Activated CD8-positive, alpha-beta T cell treated with anti-CD3 and anti-CD28 coated beads for 36 hours (primary cell): Measurements from ENCODE around the gene TXLNA. TPM values are rescaled to one million over a fixed set of nuclear protein-coding genes. Genes with fewer than 3 reads are reported as not detected.

Experiments
- ATAC-seq: fragments of 200-7000 bp; cut with Tn5 transposase; one replicate; pipeline ENCODE4 v1.10.0; 2021; ENCODE audit warnings: mild to moderate bottlenecking, moderate library complexity
- CTCF ChIA-PET: fragments of 350-600 bp; sonication (Branson Sonifier 250); formaldehyde crosslinking; loops from one replicate; lab custom pipeline; 2021; ENCODE audit warnings: antibody characterized with exemption; lab: Charles Lee
- POLR2A ChIA-PET: fragments of 350-600 bp; sonication (Branson Sonifier 250); formaldehyde crosslinking; loops from one replicate; lab custom pipeline; 2021; ENCODE audit warnings: antibody characterized with exemption; lab: Charles Lee
- DNase-seq: peaks from one replicate; pipeline ENCODE4 v3.0.0-alpha.2; 2020
- H3K27ac Mint-ChIP-seq: one replicate; pipeline ENCODE4 v1.8.0; 2021; ENCODE audit warnings: mild to moderate bottlenecking, mixed read lengths
- H3K27me3 Mint-ChIP-seq: one replicate; pipeline ENCODE4 v1.8.0; 2021; ENCODE audit warnings: mixed read lengths
- H3K36me3 Mint-ChIP-seq: one replicate; pipeline ENCODE4 v1.8.0; 2021; ENCODE audit warnings: low read depth, mixed read lengths
- H3K4me1 Mint-ChIP-seq: one replicate; pipeline ENCODE4 v1.8.0; 2021; ENCODE audit warnings: low read depth, mixed read lengths
- H3K4me3 Mint-ChIP-seq: one replicate; pipeline ENCODE4 v1.8.0; 2021; ENCODE audit warnings: mild to moderate bottlenecking, moderate library complexity, mixed read lengths
- H3K9me3 Mint-ChIP-seq: one replicate; pipeline ENCODE4 v1.8.0; 2021; ENCODE audit warnings: mixed read lengths
- CTCF ChIP-seq: fragments of 200-600 bp; IDR thresholded peaks from one replicate; pipeline ENCODE4 v1.8.0; 2022; ENCODE audit warnings: antibody characterized with exemption, mild to moderate bottlenecking
- intact Hi-C: fragments of 100-400 bp; cut with micrococcal nuclease; formaldehyde crosslinking; loops from one replicate; pipeline ENCODE4 v1.10.0; 2022
- total RNA-seq, 2 experiments: library from RNA; stranded (reverse); gene quantifications; one replicate each; pipeline ENCODE4 v1.2.3, GENCODE V29; 2021

Gene TXLNA
- total RNA-seq, 2 experiments from 2014 or later, result 71.5 to 73.3 TPM

GRCh38 chr1:32215629-32216480, 36.4 kb downstream of the TXLNA start:
- Mint-ChIP-seq H3K4me1 (peaks cover 11% of the 10 kb centered on the region), H3K9me3 (no peaks in the 10 kb centered on the region), H3K4me3 (no peak overlapping the region), H3K36me3 (no peaks in the 10 kb centered on the region), H3K27ac (no peak overlapping the region), H3K27me3 (no peaks in the 10 kb centered on the region)
- DNase-seq, result peak; percentile 69
- ATAC-seq, result peak; percentile 97
- POLR2A ChIA-PET, result interaction anchor here (0.7 to 1.9 kb wide), 13 partner anchors 9 to 161 kb away, joined by 3 to 9 read pairs (median 3); partner anchors contain the start of genes HDAC1, IQCC and LCK
- peak; percentile 91 for TF ChIP-seq CTCF
- intact Hi-C loops, result no loop called here
- CTCF ChIA-PET, result interaction anchor here (0.7 to 4.3 kb wide), 48 partner anchors 9 to 257 kb away, joined by 3 to 44 read pairs (median 5); partner anchors contain the start of genes CCDC28B, HDAC1, IQCC and LCK

GRCh38 chr1:32216566-32216965, 37.1 kb downstream of the TXLNA start:
- no peak for DNase-seq
- H3K27ac Mint-ChIP-seq, result no peak overlapping the region
- H3K36me3 Mint-ChIP-seq, result no peaks in the 10 kb centered on the region
- no peaks in the 10 kb centered on the region for H3K27me3 Mint-ChIP-seq
- peaks cover 18% of the 10 kb centered on the region for H3K4me1 Mint-ChIP-seq
- intact Hi-C loops, result no loop called here
- CTCF ChIA-PET, result interaction anchor here (0.8 to 4.3 kb wide), 35 partner anchors 8 to 231 kb away, joined by 3 to 44 read pairs (median 8); partner anchors contain the start of genes CCDC28B, HDAC1, IQCC and LCK
- TF ChIP-seq CTCF, result no peak
- ATAC-seq, result no peak
- POLR2A ChIA-PET, result interaction anchor here (0.8 to 1.9 kb wide), 9 partner anchors 9 to 161 kb away, joined by 3 to 9 read pairs (median 4); partner anchors contain the start of genes IQCC and LCK
- H3K4me3 Mint-ChIP-seq, result no peak overlapping the region
- H3K9me3 Mint-ChIP-seq, result no peaks in the 10 kb centered on the region

DNA sequence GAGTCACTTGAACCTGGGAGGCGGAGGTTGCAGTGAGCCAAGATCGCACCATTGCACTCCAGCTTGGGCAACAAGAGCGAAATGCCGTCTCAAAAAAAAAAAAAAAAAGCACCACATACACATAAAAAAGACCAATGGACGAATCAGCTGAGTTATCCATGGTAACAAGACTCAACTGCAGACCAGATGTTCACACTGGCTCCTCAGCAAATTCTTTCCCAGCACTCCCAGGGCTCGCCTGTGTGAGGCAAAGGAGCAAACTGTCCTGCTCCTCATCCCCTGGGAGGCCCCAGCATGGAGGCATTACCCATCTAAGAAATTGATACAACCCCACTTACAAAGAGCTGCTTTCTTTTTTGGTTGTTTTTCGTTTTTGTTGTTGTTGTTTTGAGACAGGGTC, 39.5 kb downstream of the TXLNA start:
- intact Hi-C loops, result no loop called here
- ChIA-PET CTCF (no interaction called here), POLR2A (interaction anchor here (2.8 kb wide), 1 partner anchor 13 kb away, joined by 9 read pairs; the partner anchor contains the start of gene IQCC)
- peaks cover 14% of the 10 kb centered on the region for H3K36me3 Mint-ChIP-seq
- no peak for ATAC-seq
- no peaks in the 10 kb centered on the region for H3K27me3 Mint-ChIP-seq
- DNase-seq, result no peak
- H3K27ac Mint-ChIP-seq, result no peak overlapping the region
- H3K9me3 Mint-ChIP-seq, result no peaks in the 10 kb centered on the region
- no peak overlapping the region for H3K4me3 Mint-ChIP-seq
- H3K4me1 Mint-ChIP-seq, result peaks cover 22% of the 10 kb centered on the region
- TF ChIP-seq CTCF, result no peak

DNA sequence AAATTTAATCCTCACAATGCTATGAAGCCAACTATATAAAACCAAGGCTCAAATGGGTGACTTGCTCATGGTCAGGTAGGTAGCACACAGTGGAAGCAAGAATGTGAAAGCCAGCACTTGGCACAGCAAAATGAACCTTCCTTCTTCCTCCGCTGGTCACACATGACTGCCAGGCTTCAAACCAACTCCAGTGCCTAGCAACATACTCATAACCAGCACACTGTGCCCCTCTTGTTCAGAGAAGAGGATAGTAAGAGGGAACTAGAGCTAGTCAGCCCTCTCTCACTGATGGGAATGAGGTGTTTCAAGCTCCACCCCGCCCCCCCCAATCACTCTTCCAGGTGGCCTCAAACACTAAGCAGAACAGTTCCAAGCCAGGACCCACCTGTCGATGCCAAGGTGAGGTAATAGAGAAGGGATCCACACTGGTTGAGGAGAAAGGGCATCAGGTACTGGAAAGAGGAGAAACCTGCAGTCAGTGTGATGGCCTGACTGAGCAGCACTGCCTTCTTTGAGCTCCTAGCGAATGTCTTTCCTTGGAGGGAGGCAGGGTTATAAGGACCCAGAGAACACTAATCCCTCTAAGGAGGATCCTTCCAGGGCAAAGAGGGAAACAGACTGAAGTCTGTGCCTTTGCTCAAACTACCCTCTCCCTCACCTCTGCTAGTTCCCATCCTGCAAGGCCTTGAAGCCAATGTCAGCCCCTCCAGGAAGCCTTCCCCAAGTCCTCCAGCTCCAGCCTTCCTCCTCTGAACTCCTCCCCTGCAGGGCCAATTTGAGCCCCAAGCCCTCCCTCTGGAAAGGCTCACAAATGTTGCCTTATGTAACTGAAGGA, 41.5 kb downstream of the TXLNA start:
- Mint-ChIP-seq H3K9me3 (no peaks in the 10 kb centered on the region), H3K4me3 (peak overlapping the region; percentile 96), H3K36me3 (peaks cover 24% of the 10 kb centered on the region), H3K27me3 (no peaks in the 10 kb centered on the region), H3K27ac (peak overlapping the region; percentile 98), H3K4me1 (peaks cover 29% of the 10 kb centered on the region)
- ChIA-PET POLR2A (interaction anchor here (1.0 to 1.2 kb wide), 4 partner anchors 15 to 72 kb away, joined by 3 read pairs; partner anchors contain the start of gene IQCC), CTCF (interaction anchor here (1.2 to 2.3 kb wide), 2 partner anchors 15 to 28 kb away, joined by 4 to 12 read pairs; no protein-coding TSS in a partner anchor)
- ATAC-seq (no peak), DNase-seq (no peak)
- intact Hi-C loops, result no loop called here
- TF ChIP-seq CTCF, result no peak
